B cell (primary cell): ENCODE data around the gene CLSTN2. TPM values are rescaled to one million over a fixed set of nuclear protein-coding genes. Genes with fewer than 3 reads are reported as not detected.

Experiments
- ATAC-seq: fragments of 200-7000 bp; cut with Tn5 transposase; one replicate; pipeline ENCODE4 v1.10.0; 2021; ENCODE audit warnings: low read depth, mild to moderate bottlenecking, moderate number of reproducible peaks, moderate library complexity
- CTCF ChIA-PET: fragments of 350-600 bp; sonication (Branson Sonifier 250); formaldehyde crosslinking; loops from one replicate; lab custom pipeline; 2021; ENCODE audit warnings: antibody characterized with exemption, inconsistent platforms; lab: Charles Lee
- POLR2A ChIA-PET: fragments of 350-600 bp; sonication (Branson Sonifier 250); formaldehyde crosslinking; loops from one replicate; lab custom pipeline; 2021; ENCODE audit warnings: antibody characterized with exemption; lab: Charles Lee
- DNase-seq: peaks from one replicate; pipeline ENCODE4 v3.0.0; 2013
- H2AFZ ChIP-seq: 2 replicates; pipeline ENCODE4 v1.6.1; 2012; ENCODE audit warnings: mild to moderate bottlenecking, low read depth, low read length; ENCODE audit not compliant: insufficient read depth, poor library complexity, severe bottlenecking
- H3K27ac ChIP-seq, 2 donors: 1 replicate in 1 of 2; 2 replicates in 1 of 2; pipeline ENCODE4 v1.5.1; 2012 to 2013; ENCODE audit warnings: low read length in 2 of 2, mild to moderate bottlenecking in 2 of 2, moderate library complexity in 1 of 2
- H3K27me3 ChIP-seq, 4 experiments: fragments of 200-600 bp in 1 of 4; sonication (generic) in 1 of 4; replicated peaks in 1 of 4; 1 replicate in 2 of 4; 2 replicates in 2 of 4; pipeline versions ENCODE4 v1.6.1 to v1.7.0; 2013 to 2016; ENCODE audit warnings: low read length in 3 of 4, mild to moderate bottlenecking in 2 of 4, mixed read lengths in 1 of 4, moderate library complexity in 1 of 4; ENCODE audit not compliant: insufficient read depth in 4 of 4, control insufficient read depth in 3 of 4; ENCODE audit errors: control extremely low read depth in 1 of 4
- H3K36me3 ChIP-seq, 2 experiments: replicated peaks in 1 of 2; 1 replicate in 1 of 2; 2 replicates in 1 of 2; pipeline versions ENCODE4 v1.6.1 to v1.7.1; 2013; ENCODE audit warnings: low read length in 1 of 2; ENCODE audit not compliant: insufficient read depth in 2 of 2, control insufficient read depth in 1 of 2; ENCODE audit errors: control extremely low read depth in 1 of 2, extremely low read depth in 1 of 2
- H3K4me1 ChIP-seq, 2 donors: fragments of 200-600 bp in 1 of 2; sonication (generic) in 1 of 2; 1 replicate in 1 of 2; 2 replicates in 1 of 2; pipeline versions ENCODE4 v1.5.1 to v1.6.1; 2013 to 2017; ENCODE audit warnings: low read length in 2 of 2; ENCODE audit not compliant: control insufficient read depth in 2 of 2, insufficient read depth in 2 of 2
- H3K4me2 ChIP-seq: replicated peaks from 2 replicates; pipeline ENCODE3; 2012; ENCODE audit warnings: mild to moderate bottlenecking, low read depth, low read length; ENCODE audit not compliant: poor library complexity, severe bottlenecking
- H3K4me3 ChIP-seq, 5 experiments: fragments of 200-600 bp in 1 of 5; sonication (generic) in 1 of 5; 1 replicate in 3 of 5; 2 replicates in 2 of 5; pipeline versions ENCODE4 v1.5.1 to v1.7.0; 2011 to 2016; ENCODE audit warnings: low read length in 4 of 5, mild to moderate bottlenecking in 4 of 5, low read depth in 2 of 5, control low read depth in 1 of 5, moderate library complexity in 1 of 5; ENCODE audit not compliant: insufficient read depth in 1 of 5; ENCODE audit errors: control extremely low read depth in 1 of 5, extremely low read depth in 1 of 5
- H3K79me2 ChIP-seq: fragments of 200-600 bp; sonication (generic); one replicate; pipeline ENCODE4 v1.6.0; 2016; ENCODE audit warnings: low read length; ENCODE audit not compliant: control insufficient read depth, insufficient read depth
- H3K9ac ChIP-seq: fragments of 200-600 bp; sonication (generic); 2 replicates; pipeline ENCODE4 v1.6.1; 2017; ENCODE audit warnings: mild to moderate bottlenecking, low read length, moderate library complexity
- H3K9me3 ChIP-seq, 3 donors: one replicate each; pipeline versions ENCODE4 v1.6.1 to v1.7.1; 2013; ENCODE audit warnings: low read length in 2 of 3; ENCODE audit not compliant: control insufficient read depth in 2 of 3, insufficient read depth in 1 of 3; ENCODE audit errors: control extremely low read depth in 1 of 3
- H4K20me1 ChIP-seq: 2 replicates; pipeline ENCODE4 v1.6.0; 2012; ENCODE audit warnings: mild to moderate bottlenecking, low read length; ENCODE audit not compliant: insufficient read depth, control insufficient read depth, poor library complexity, severe bottlenecking
- H3K27ac Mint-ChIP-seq: one replicate; pipeline ENCODE4 v1.8.0; 2021; ENCODE audit warnings: mixed read lengths
- H3K27me3 Mint-ChIP-seq: one replicate; pipeline ENCODE4 v1.8.0; 2021; ENCODE audit warnings: mixed read lengths
- H3K4me1 Mint-ChIP-seq: one replicate; pipeline ENCODE4 v1.8.0; 2021; ENCODE audit warnings: mixed read lengths
- H3K4me3 Mint-ChIP-seq: one replicate; pipeline ENCODE4 v1.8.0; 2021; ENCODE audit warnings: mixed read lengths
- H3K9me3 Mint-ChIP-seq: one replicate; pipeline ENCODE4 v1.8.0; 2022; ENCODE audit warnings: mixed read lengths; ENCODE audit not compliant: insufficient read depth
- EZH2 ChIP-seq: IDR thresholded peaks from 2 replicates; pipeline ENCODE4 v1.6.1; 2012; ENCODE audit warnings: borderline replicate concordance, low read depth, mild to moderate bottlenecking, moderate library complexity, low read length; ENCODE audit not compliant: insufficient read depth, poor library complexity, severe bottlenecking
- WGBS: methylation state at CpG from one replicate; pipeline ENCODE4 v1.1.5; 2013; ENCODE audit warnings: missing lambda C conversion rate; ENCODE audit not compliant: insufficient coverage; 5-methylcytosine and 5-hydroxymethylcytosine counted together
- intact Hi-C: fragments of 100-400 bp; cut with micrococcal nuclease; formaldehyde crosslinking; loops from one replicate; pipeline ENCODE4 v1.10.0; 2022
- polyA plus RNA-seq: library from polyadenylated mRNA; depleted of rRNA; stranded (reverse); fragments of >200 nt; gene quantifications from 2 replicates; pipeline ENCODE4 v1.2.3, GENCODE V29; 2012
- total RNA-seq, 2 donors: library from RNA; stranded (reverse); fragments of 120-200 nt in 1 of 2; gene quantifications; 1 replicate in 1 of 2; 2 replicates in 1 of 2; pipeline versions ENCODE4 v1.2.3 to v1.2.4, GENCODE V29; 2013 to 2022
- TF ChIP-seq, protein P1 (sequence below): fragments of 200-600 bp; IDR thresholded peaks from one replicate; pipeline ENCODE4 v1.8.0; 2022; ENCODE audit warnings: antibody characterized with exemption, mild to moderate bottlenecking

Gene CLSTN2
- total and polyA plus RNA-seq, 2 donors (not counting 1 experiment from before 2014, with no cell fraction given), result not detected

DNA sequence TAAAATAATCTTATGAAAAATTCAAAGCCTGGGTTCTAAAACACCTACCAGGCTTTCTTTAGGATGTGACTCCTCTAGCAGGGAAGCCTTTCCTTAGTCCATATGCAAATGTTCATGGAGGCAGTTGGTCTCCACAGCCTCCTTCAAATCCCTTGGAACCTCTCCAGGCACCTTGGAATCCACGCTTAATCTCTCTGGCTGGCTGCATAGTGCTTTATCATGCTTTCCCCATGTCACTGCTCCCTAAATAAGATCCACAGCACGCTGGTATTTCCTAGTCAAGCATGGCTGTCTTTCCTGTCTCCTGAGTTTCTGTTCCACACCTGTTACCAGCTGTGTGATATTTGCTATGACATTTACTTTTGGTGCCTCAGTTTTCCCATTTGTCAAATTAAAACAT is 71.3 kb downstream of the CLSTN2 start:
- Histone ChIP-seq H3K4me2 (no peak overlapping the region), H3K4me1 (no peaks in the 10 kb centered on the region), H3K4me3 (no peak overlapping the region), H3K36me3 (no peaks in the 10 kb centered on the region), H4K20me1 (no peaks in the 10 kb centered on the region), H3K27ac (no peak overlapping the region), H2AFZ (no peak overlapping the region), H3K9ac (no peak overlapping the region), H3K9me3 (no peaks in the 10 kb centered on the region), H3K27me3 (no peaks in the 10 kb centered on the region), H3K79me2 (no peaks in the 10 kb centered on the region)
- DNase-seq, result no peak
- ATAC-seq, result no peak
- POLR2A ChIA-PET, result no interaction called here
- Mint-ChIP-seq H3K4me3 (no peak overlapping the region), H3K27me3 (peaks cover 14% of the 10 kb centered on the region), H3K9me3 (no peaks in the 10 kb centered on the region), H3K4me1 (no peaks in the 10 kb centered on the region), H3K27ac (no peak overlapping the region)
- WGBS, result no CpG with 5 or more reads among the region's 2 CpGs
- TF ChIP-seq EZH2, result no peak
- TF ChIP-seq, protein P1, sequence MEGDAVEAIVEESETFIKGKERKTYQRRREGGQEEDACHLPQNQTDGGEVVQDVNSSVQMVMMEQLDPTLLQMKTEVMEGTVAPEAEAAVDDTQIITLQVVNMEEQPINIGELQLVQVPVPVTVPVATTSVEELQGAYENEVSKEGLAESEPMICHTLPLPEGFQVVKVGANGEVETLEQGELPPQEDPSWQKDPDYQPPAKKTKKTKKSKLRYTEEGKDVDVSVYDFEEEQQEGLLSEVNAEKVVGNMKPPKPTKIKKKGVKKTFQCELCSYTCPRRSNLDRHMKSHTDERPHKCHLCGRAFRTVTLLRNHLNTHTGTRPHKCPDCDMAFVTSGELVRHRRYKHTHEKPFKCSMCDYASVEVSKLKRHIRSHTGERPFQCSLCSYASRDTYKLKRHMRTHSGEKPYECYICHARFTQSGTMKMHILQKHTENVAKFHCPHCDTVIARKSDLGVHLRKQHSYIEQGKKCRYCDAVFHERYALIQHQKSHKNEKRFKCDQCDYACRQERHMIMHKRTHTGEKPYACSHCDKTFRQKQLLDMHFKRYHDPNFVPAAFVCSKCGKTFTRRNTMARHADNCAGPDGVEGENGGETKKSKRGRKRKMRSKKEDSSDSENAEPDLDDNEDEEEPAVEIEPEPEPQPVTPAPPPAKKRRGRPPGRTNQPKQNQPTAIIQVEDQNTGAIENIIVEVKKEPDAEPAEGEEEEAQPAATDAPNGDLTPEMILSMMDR, result no peak
- CTCF ChIA-PET, result no interaction called here
- intact Hi-C loops, result no loop called here

DNA sequence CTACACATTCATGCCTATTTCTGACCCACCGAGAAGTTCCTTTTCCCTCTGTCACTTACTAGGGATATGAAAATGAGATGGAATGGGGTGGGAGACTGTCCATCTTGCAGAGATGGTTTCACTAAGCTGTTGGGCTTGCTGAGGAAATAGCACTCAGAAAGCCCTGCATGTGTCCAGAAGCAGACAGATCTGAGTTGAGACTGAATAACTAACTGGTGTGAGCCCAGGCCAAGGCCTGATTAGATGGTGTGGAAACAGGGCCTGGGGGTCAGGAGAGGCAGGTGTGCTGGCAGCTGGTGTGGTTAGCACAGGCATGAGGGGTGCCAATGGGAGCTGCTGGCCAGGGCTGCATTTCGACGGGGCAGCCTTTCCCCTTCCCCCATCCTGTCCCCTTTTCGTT is 72.1 kb downstream of the CLSTN2 start:
- H3K9me3 ChIP-seq, result no peaks in the 10 kb centered on the region
- Mint-ChIP-seq H3K27ac (no peak overlapping the region), H3K9me3 (no peaks in the 10 kb centered on the region), H3K27me3 (peaks cover 14% of the 10 kb centered on the region), H3K4me1 (no peaks in the 10 kb centered on the region), H3K4me3 (no peak overlapping the region)
- no peak overlapping the region for H3K4me2 ChIP-seq
- ChIA-PET POLR2A (no interaction called here), CTCF (no interaction called here)
- no peaks in the 10 kb centered on the region for H3K36me3 ChIP-seq
- intact Hi-C loops, result no loop called here
- no peaks in the 10 kb centered on the region for H3K4me1 ChIP-seq
- H3K9ac ChIP-seq, result no peak overlapping the region
- no peak overlapping the region for H3K27ac ChIP-seq
- no peak overlapping the region for H3K4me3 ChIP-seq
- no peaks in the 10 kb centered on the region for H3K27me3 ChIP-seq
- no peak overlapping the region for H2AFZ ChIP-seq
- no CpG with 5 or more reads among the region's 4 CpGs for WGBS
- ATAC-seq (no peak), DNase-seq (no peak)
- TF ChIP-seq EZH2, result no peak
- TF ChIP-seq, protein P1, result no peak
- no peaks in the 10 kb centered on the region for H4K20me1 ChIP-seq
- no peaks in the 10 kb centered on the region for H3K79me2 ChIP-seq
